ENCODE measurements around the gene IFT80. TPM values are rescaled to one million over a fixed set of nuclear protein-coding genes. Genes with fewer than 3 reads are reported as not detected.

The IFT80 gene
- total and polyA plus RNA-seq, 2 experiments from 2014 or later: 24.1 to 42.5 TPM

GRCh38 chr3:160403796-160404470, 4.9 kb upstream of the IFT80 start:
- peaks cover 25% of the 10 kb centered on the region for H3K4me1 ChIP-seq (ENCODE audit: low read depth)
- peak in 1 of 2 donors; percentile 49 for DNase-seq (ENCODE audit: low read depth in 1 of 2, low spot score in 1 of 2)
- no peak overlapping the region for H3K4me3 ChIP-seq
- peaks cover 19% of the 10 kb centered on the region for H3K36me3 ChIP-seq
- TF ChIP-seq CTCF (IDR thresholded peaks at IDR 0.05; ENCODE audit: low read depth, low read length): no peak
- no peak overlapping the region for H3K27ac ChIP-seq
- no peaks in the 10 kb centered on the region for H3K27me3 ChIP-seq
- H3K9me3 ChIP-seq (ENCODE audit: low read depth): no peaks in the 10 kb centered on the region

DNA sequence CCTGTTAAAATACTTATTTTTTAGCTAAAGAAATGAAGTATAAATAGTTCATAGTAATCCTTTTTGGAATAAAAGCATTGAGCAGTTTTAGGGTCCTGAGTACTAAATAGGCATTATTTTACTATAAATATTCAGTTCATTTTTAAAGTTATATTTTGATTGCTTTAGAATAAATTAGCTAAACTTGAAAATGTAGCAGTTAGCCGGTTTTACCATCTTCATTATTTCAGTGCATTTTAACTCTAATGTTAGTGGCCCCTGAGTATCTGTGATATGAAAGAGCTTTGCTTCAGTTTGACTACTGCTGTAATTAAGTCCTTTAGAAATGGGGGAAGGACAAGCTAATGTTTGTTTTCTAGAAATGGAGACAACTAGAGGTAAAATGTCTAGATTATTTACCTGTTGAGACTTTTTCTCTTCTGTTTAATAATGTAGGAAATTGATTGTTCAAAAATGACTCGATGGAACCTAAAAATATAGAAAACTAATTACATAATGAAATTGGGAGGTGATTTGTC, 4.1 kb upstream of the IFT80 start:
- Histone ChIP-seq H3K9me3 (ENCODE audit: low read depth) (no peaks in the 10 kb centered on the region), H3K27ac (no peak overlapping the region), H3K36me3 (peaks cover 19% of the 10 kb centered on the region), H3K27me3 (no peaks in the 10 kb centered on the region), H3K4me3 (peak overlapping the region; percentile 74), H3K4me1 (ENCODE audit: low read depth) (peaks cover 29% of the 10 kb centered on the region)
- peak in 1 of 2 donors; percentile 43 for DNase-seq (ENCODE audit: low read depth in 1 of 2, low spot score in 1 of 2)
- no peak for TF ChIP-seq CTCF (IDR thresholded peaks at IDR 0.05; ENCODE audit: low read depth, low read length)

- Histone ChIP-seq H3K27me3 (no peaks in the 10 kb centered on the region), H3K36me3 (peaks cover 19% of the 10 kb centered on the region), H3K4me1 (ENCODE audit: low read depth) (peaks cover 31% of the 10 kb centered on the region), H3K4me3 (peak overlapping the region; percentile 74), H3K27ac (no peak overlapping the region), H3K9me3 (ENCODE audit: low read depth) (no peaks in the 10 kb centered on the region)
- TF ChIP-seq CTCF (IDR thresholded peaks at IDR 0.05; ENCODE audit: low read depth, low read length): no peak
- DNase-seq (ENCODE audit: low read depth in 1 of 2, low spot score in 1 of 2): peak in 1 of 2 donors; percentile 25
Measured at GRCh38 chr3:160402221-160403027, 3.4 kb upstream of the IFT80 start.

DNA sequence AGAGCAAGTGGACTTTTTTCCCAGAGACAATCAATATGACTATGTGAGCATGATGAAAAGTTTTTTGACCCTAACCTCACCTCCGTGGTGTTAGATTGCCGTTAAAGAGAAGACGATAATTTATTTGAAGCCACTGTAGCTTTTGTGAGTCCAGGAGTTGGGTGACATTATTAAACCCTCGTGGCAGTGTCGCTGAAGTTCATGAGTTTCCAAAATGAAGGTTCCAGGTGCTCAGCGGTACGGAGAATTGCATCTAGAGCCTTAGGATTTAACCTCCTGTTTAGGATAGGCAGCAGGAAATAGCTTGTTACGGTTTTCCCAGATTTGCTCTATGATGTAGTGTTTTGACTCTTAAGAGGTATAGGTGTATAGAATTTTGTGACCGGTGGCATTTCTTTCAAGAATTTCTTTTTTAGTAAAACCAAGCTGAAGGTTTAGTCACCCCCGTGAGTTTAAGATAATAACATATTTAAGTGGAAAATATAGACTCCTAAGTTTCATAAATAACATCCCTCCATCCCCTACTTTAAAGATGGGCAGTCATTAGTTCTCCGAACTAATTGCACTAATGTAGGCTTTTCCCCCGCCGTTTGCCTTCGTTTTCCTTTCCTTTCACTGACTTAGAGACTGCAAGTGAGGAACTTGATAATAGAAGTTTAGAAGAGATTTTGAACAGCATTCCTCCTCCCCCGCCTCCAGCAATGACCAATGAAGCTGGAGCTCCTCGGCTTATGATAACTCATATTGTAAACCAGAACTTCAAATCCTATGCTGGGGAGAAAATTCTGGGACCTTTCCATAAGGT, 2.5 kb upstream of the IFT80 start:
- TF ChIP-seq CTCF (IDR thresholded peaks at IDR 0.05; ENCODE audit: low read depth, low read length): no peak
- Histone ChIP-seq H3K36me3 (peaks cover 14% of the 10 kb centered on the region), H3K4me1 (ENCODE audit: low read depth) (peaks cover 31% of the 10 kb centered on the region), H3K4me3 (peak overlapping the region; percentile 74), H3K27me3 (no peaks in the 10 kb centered on the region), H3K27ac (peak overlapping the region; percentile 92), H3K9me3 (ENCODE audit: low read depth) (no peaks in the 10 kb centered on the region)
- peak; percentile 41 to 91 for DNase-seq (ENCODE audit: low read depth in 1 of 2, low spot score in 1 of 2)

DNA sequence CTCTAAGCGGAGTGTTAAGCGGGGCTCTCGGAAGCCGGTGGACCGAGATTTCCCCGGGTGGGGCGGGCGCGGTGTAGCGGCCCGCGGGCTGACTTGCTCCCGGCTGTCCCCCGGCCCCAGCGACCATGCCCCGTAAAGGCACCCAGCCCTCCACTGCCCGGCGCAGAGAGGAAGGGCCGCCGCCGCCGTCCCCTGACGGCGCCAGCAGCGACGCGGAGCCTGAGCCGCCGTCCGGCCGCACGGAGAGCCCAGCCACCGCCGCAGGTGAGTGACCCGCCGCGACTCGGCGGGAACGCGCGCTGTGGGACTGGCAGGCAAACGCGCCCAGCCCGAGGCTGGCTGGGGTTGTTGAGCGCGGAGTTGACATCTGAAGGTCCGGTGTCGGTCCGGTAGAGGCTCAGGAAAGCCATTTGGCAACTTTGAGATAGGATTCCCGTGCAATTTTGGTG, 1.7 kb upstream of the IFT80 start:
- H3K27ac ChIP-seq: peak overlapping the region; percentile 92
- peaks cover 7% of the 10 kb centered on the region for H3K36me3 ChIP-seq
- H3K4me1 ChIP-seq (ENCODE audit: low read depth): peaks cover 31% of the 10 kb centered on the region
- no peak for TF ChIP-seq CTCF (IDR thresholded peaks at IDR 0.05; ENCODE audit: low read depth, low read length)
- DNase-seq (ENCODE audit: low read depth in 1 of 2, low spot score in 1 of 2): peak; percentile 35 to 69
- no peaks in the 10 kb centered on the region for H3K27me3 ChIP-seq
- peak overlapping the region; percentile 74 for H3K4me3 ChIP-seq
- no peaks in the 10 kb centered on the region for H3K9me3 ChIP-seq (ENCODE audit: low read depth)
